Cortex of kidney (tissue), 1 donor: ENCODE measurements around the gene MSANTD1.

Experiments used
- DNase-seq: peaks from one replicate; lab custom pipeline; 2025; lab: John Stamatoyannopoulos, UW

Gene MSANTD1

GRCh38 chr4:3263876-3264193 is 14.9 kb downstream of the MSANTD1 start:
- DNase-seq, result no peak

GRCh38 chr4:3266076-3266475 is 17.1 kb downstream of the MSANTD1 start:
- DNase-seq, result no peak

- no peak for DNase-seq
Measured at GRCh38 chr4:3267576-3268394, 18.8 kb downstream of the MSANTD1 start.

- DNase-seq, result no peak
Measured at GRCh38 chr4:3268395-3269104, 19.6 kb downstream of the MSANTD1 start.

GRCh38 chr4:3269105-3269927 is 20.4 kb downstream of the MSANTD1 start:
- no peak for DNase-seq

GRCh38 chr4:3269991-3270611 is 21.1 kb downstream of the MSANTD1 start:
- DNase-seq, result no peak

- DNase-seq, result no peak
Measured at GRCh38 chr4:3271131-3271530, 22.2 kb downstream of the MSANTD1 start.

- DNase-seq, result no peak
Measured at GRCh38 chr4:3276986-3277385, 28.0 kb downstream of the MSANTD1 start.

- DNase-seq, result no peak
Measured at GRCh38 chr4:3280466-3280865, 31.5 kb downstream of the MSANTD1 start.

- DNase-seq, result no peak
Measured at GRCh38 chr4:3283483-3283882, 34.5 kb downstream of the MSANTD1 start.

GRCh38 chr4:3283916-3284315 is 35.0 kb downstream of the MSANTD1 start:
- DNase-seq, result no peak

GRCh38 chr4:3284734-3285557 is 36.0 kb downstream of the MSANTD1 start:
- DNase-seq, result no peak

- DNase-seq, result no peak
Measured at GRCh38 chr4:3285558-3286334, 36.8 kb downstream of the MSANTD1 start.

- no peak for DNase-seq
Measured at GRCh38 chr4:3286335-3287175, 37.6 kb downstream of the MSANTD1 start.

GRCh38 chr4:3287271-3287971 is 38.5 kb downstream of the MSANTD1 start:
- no peak for DNase-seq

GRCh38 chr4:3287972-3288570 is 39.1 kb downstream of the MSANTD1 start:
- DNase-seq, result no peak

GRCh38 chr4:3288571-3289094 is 39.7 kb downstream of the MSANTD1 start:
- DNase-seq, result no peak

- no peak for DNase-seq
Measured at GRCh38 chr4:3290476-3290875, 41.5 kb downstream of the MSANTD1 start.
